Measurements from ENCODE around the gene SH3PXD2A.
A peak's percentile ranks its signal among the peaks of the same experiment; 100 is the strongest.

Gene SH3PXD2A

GRCh38 chr10:103879409-103879808 is 24.0 kb upstream of the SH3PXD2A start:
- no peak for DNase-seq (ENCODE audit: low read depth in 2 of 2)

GRCh38 chr10:103877861-103878260 is 22.5 kb upstream of the SH3PXD2A start:
- no peak for DNase-seq (ENCODE audit: low read depth in 2 of 2)

GRCh38 chr10:103876155-103876554 is 20.8 kb upstream of the SH3PXD2A start:
- DNase-seq (ENCODE audit: low read depth in 2 of 2) = no peak

- no peak for DNase-seq (ENCODE audit: low read depth in 2 of 2)
Measured at GRCh38 chr10:103874730-103875129, 19.4 kb upstream of the SH3PXD2A start.

GRCh38 chr10:103872137-103872931 is 17.0 kb upstream of the SH3PXD2A start:
- no peak for DNase-seq (ENCODE audit: low read depth in 2 of 2)

- no peak for DNase-seq (ENCODE audit: low read depth in 2 of 2)
Measured at GRCh38 chr10:103871006-103871405, 15.6 kb upstream of the SH3PXD2A start.

- DNase-seq (ENCODE audit: low read depth in 2 of 2) = no peak
Measured at GRCh38 chr10:103870516-103870915, 15.1 kb upstream of the SH3PXD2A start.

GRCh38 chr10:103869336-103869735 is 14.0 kb upstream of the SH3PXD2A start:
- DNase-seq (ENCODE audit: low read depth in 2 of 2) = no peak

- DNase-seq (ENCODE audit: low read depth in 2 of 2) = no peak
Measured at GRCh38 chr10:103868200-103868599, 12.8 kb upstream of the SH3PXD2A start.

- DNase-seq (ENCODE audit: low read depth in 2 of 2) = no peak
Measured at GRCh38 chr10:103861505-103861904, 6.1 kb upstream of the SH3PXD2A start.

GRCh38 chr10:103859161-103860086 is 4.0 kb upstream of the SH3PXD2A start:
- peak in 1 of 2 donors; percentile 43 for DNase-seq (ENCODE audit: low read depth in 2 of 2)

GRCh38 chr10:103858360-103858759 is 3.0 kb upstream of the SH3PXD2A start:
- DNase-seq (ENCODE audit: low read depth in 2 of 2) = no peak

GRCh38 chr10:103856797-103857170 is 1.4 kb upstream of the SH3PXD2A start:
- DNase-seq (ENCODE audit: low read depth in 2 of 2) = no peak

GRCh38 chr10:103855852-103856796 is 748 bp upstream of the SH3PXD2A start:
- DNase-seq (ENCODE audit: low read depth in 2 of 2) = no peak

- no peak for DNase-seq (ENCODE audit: low read depth in 2 of 2)
Measured at GRCh38 chr10:103854686-103855391, 537 bp downstream of the SH3PXD2A start.

- no peak for DNase-seq (ENCODE audit: low read depth in 2 of 2)
Measured at GRCh38 chr10:103854265-103854685, 1.1 kb downstream of the SH3PXD2A start.

GRCh38 chr10:103853428-103854264 is 1.7 kb downstream of the SH3PXD2A start:
- DNase-seq (ENCODE audit: low read depth in 2 of 2) = no peak

GRCh38 chr10:103852856-103853255 is 2.5 kb downstream of the SH3PXD2A start:
- no peak for DNase-seq (ENCODE audit: low read depth in 2 of 2)

- no peak for DNase-seq (ENCODE audit: low read depth in 2 of 2)
Measured at GRCh38 chr10:103852189-103852711, 3.1 kb downstream of the SH3PXD2A start.

GRCh38 chr10:103851261-103851660 is 4.1 kb downstream of the SH3PXD2A start:
- no peak for DNase-seq (ENCODE audit: low read depth in 2 of 2)
